Brain pericyte (primary cell): Measurements from ENCODE around the gene IFITM1.
"Not testable (repeated sequence)": the region's sequence is repeated elsewhere in the genome, so short reads cannot be mapped to it uniquely, and the experiment has no call there.

ENCODE experiments used
- DNase-seq: peaks from one replicate; pipeline ENCODE4 v3.0.0-alpha.2; 2012; ENCODE audit warnings: low read depth, low spot score

IFITM1 gene

DNA sequence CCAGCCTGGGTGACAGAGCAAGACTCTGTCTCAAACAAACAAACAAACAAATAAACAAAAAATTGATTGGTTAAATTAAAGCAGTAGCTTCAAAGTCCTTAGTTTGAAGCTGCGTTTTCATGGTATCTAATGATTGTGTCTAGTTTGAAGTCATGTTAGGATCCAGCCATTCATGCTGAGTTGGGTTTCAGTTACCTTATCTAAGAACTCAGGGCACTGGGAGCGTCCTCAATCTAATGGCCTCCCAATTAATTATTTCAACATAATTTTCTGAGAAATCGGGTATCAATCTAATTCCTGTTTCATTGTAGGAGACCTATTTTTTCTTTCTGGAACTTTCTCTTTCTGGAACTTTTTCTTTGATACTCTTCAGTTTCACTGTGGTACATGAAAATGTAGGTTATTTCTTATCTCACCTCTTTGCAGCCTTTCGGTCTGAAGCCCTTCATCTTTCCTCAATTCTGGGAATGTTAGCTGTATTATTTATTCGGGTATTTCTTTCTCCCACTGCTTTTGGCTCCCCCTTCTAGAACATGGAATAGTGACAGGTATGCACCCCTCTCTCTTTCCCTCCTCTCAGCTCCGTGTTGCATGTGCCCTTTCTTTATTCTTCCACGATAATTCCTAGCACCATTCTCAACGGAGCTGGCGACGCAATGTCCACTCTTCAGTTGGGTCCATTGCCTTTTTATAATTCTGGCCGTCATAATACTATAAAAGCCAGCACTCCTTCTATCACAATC lies 31.2 kb downstream of the IFITM1 start:
- no peak for DNase-seq

- no peak for DNase-seq
Measured at GRCh38 chr11:346529-346928, 32.7 kb downstream of the IFITM1 start.

DNA sequence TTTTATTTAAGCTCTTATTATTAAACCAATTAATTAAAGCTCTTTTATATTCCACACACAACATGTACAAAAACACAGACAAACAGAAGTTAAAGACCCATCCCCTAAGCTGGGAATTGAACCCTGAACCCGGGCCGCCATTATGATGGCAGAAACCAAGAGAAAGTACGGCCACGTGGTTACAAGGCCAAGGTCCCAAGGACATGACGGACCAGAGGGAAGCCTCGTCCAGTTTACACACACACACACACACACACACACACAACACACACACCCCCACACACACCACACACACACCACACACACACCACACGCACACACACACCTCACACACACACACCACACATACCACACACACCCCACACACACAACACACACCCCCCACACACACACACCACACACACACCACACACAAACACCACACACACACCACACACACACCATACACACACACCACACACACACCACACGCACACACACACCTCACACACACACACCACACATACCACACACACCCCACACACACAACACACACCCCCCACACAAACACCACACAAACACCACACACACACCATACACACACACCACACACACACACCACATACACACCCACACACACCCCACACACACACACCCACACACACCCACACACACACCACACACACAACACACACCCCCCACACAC lies 35.6 kb downstream of the IFITM1 start:
- DNase-seq, result not testable (repeated sequence)

DNA sequence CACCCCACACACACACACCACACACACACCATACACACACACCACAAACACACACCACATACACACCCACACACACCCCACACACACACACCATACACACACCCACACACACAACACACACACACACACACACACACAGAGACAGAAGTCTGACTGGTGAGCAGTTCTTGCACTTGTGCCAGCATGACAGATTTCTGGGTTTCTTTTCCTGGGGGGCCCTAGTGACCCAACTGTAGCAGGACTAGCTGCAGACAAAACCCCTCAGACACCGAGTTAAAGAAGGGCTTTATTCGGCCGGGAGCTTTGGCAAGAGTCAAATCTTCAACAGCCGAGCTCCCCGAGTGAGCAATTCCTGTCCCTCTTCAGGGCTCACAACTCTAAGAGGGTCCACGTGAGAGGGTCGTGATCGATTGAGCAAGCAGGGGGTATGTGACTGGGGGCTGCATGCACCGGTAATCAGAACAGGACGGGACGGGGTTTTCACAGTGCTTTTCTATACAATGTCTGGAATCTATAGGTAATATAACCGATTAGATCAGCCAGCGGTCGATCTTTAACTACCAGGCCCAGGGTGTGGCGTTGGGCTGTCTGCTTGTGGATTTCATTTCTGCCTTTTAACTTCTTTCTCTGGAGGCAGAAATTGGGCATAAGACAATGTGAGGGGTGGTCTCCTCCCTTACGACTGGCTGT lies 36.3 kb downstream of the IFITM1 start:
- not testable (repeated sequence) for DNase-seq

- no peak for DNase-seq
Measured at GRCh38 chr11:350723-351255, 36.9 kb downstream of the IFITM1 start.

- DNase-seq, result no peak
Measured at GRCh38 chr11:351411-351810, 37.6 kb downstream of the IFITM1 start.

DNA sequence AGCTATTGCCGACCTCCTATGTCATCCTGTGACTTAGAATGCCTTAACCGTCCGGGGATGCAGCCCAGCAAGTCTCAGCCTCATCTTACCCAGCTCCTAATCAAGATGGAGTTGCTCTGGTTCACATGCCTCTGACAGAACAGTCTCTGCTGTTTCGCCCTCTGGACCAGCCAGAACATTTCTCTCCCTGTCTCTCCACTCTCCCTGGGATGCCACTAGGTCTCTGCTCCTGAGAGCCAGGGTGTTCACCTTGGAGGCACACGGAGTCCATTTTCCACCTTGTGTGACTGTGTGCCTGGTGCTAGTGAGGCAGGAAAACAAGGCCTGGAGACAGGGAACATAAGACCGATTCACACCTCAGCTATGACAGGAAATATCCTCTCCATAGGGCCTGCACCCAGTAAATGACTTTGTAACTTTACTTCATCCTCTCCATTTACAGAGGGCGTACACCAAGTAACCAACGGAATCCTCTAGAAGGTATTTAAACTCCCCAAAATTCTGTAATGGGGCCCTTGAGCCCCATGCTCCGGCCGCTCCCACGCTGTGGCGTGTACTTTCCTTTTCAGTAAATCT lies 38.7 kb downstream of the IFITM1 start:
- DNase-seq, result no peak

DNA sequence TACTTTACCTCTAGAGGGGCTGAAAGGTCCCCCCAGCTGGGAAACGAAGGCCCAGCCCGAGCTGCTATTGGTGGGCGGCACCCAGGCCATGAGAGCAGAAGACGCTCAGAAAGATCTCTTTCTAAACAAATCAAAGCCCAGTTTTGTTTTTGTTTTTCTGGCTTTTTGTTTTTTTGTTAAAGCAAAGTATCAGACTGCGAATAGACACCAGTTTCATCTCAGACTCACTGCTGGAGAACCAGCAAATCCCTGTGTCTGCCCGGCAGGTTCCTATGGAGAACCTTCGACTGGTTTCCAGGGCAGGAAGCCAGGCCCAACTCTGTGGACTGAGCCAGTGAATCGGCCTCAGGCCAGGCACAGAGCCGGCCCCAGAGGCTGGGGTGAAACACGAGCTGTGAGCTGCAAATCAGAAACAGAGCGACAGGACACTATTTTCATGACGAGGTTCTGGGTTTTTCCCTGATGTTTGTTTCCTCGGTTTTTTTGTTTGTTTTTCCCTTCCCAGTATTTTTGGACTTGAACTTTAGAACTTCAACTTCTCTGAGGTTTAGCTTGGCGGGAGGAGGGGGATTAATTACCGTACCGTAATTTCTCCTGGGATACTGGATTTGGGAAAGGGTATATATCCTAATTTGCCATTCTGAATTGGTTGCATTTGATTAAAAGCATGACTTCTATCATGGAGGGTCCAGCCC lies 39.5 kb downstream of the IFITM1 start:
- peak; percentile 80 for DNase-seq

DNA sequence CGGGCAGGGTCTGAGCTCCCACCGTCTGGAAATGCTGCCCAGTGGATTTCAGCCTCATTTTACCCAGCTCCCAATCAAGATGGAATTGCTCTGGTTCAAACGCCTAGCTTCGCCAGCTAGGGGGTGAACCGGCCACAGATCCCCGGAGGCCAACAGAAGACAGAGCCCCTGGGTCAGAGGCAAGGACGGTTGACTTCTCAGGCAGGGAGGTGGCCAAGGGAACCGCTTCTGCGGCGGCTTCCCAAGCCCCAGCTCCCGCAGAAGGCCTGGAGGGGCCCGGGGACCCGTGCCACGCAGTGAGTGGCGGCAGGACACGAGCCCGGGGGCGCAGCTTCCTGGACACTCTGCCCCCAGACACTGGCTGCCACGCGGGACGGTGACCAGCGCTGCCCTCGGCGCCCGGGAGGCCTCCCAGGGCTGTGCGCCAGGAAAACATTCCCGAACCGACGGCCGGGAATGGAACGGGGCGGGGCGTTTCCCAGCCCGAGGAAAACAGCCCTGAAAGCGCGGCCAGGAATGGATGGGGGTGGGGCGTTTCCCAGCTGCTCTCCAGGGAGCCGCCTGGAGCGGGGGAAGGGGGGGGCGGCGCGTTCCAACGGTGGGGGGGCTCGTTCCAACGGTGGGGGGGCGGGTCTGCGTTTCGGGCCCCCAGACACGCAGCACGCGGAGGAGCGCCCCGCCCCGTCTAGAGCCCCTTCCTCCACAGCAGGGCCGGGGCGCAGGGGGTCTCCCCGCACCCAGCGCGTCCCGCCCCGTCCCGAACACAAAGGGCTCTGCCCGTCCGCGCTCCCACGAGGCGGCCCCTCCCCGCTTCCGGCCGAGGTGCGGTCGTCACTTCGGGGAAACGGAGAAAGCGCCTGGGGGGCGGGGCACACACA lies 42.0 kb downstream of the IFITM1 start:
- DNase-seq, result peak; percentile 91

GRCh38 chr11:356610-357009 lies 42.8 kb downstream of the IFITM1 start:
- DNase-seq, result no peak

GRCh38 chr11:357582-357981 lies 43.7 kb downstream of the IFITM1 start:
- no peak for DNase-seq

- DNase-seq, result no peak
Measured at GRCh38 chr11:358129-358800, 44.4 kb downstream of the IFITM1 start.

DNA sequence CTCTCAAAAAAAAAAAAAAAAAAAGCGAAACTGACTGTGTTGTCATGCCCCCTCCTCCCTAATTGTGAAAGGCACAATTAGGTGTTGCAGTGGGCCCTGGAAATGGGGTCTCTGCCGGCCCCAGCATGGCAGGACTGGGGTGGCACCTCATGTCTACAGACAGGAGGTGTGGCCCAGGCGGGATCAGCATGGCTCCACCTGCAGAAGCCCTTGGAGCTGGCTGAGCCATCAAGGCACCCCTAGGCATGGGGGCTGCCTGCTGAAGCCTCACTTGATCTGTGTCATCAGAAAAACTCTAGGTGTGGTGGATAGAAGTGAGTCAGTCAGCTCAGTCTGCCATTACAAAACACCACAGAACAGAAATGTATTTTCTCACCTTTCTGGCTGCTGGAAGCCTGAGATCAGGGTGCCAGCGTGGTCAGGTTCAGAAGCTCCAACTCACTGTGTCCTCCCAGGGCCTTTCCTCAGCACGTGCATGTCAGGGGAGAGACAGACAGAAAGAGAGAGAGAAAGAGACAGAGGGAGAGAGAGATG lies 45.4 kb downstream of the IFITM1 start:
- no peak for DNase-seq

DNA sequence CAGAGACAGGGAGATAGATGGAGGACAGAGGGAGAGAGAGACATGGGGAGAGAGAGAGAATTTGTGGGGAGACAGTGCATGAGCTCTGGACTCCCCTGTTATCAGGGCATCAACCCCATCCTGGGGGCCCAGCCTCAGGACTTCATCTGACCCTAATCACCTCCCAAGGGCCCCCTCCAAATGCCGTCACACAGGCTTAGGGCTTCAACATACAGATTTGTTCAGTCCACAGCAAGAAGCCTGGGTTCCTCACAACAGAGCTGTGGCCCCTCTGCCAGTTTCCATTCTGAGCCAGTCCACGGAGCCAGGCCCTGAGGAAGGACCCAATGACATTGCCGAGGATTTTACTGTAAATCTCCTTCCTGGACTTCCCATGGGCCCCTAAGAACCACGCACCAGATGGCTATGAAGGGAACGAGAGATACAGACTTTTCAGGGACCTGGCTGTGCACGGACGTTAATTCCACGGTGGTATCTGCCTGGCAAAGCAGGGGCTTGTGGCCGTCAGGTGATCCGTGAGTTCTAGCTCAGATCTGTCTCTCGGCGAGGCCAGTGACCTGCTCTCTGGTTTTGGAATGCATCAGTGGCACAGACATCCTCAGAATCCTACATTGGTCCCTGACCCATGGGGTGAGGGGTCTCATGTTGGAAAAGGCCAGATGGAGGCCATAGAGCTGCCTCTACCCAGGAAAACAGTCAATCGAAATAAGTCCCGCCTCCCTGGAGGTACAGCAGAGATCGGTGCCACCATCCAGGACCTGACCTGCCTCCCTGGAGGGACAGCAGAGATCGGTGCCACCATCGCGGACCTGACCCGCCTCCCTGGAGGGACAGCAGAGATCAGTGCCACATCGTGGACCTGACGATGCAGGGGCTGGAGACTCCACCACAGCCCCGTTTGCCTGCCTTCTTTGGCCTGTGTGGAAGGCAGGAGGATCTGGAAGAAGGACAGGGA lies 46.8 kb downstream of the IFITM1 start:
- no peak for DNase-seq

GRCh38 chr11:362642-363442 lies 49.0 kb downstream of the IFITM1 start:
- DNase-seq, result no peak

DNA sequence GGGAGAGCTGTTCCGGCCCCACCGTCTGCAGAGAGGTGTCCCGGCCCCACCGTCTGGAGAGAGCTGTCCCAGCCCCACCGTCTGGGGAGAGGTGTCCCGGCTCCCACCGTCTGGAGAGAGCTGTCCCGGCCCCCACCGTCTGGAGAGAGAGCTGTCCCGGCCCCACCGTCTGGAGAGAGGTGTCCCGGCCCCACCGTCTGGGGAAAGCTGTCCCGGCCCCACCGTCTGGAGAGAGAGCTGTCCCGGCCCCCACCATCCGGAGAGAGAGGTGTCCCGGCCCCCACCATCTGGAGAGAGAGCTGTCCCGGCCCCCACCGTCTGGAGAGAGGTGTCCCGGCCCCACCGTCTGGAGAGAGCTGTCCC lies 49.6 kb downstream of the IFITM1 start:
- DNase-seq, result not testable (repeated sequence)

GRCh38 chr11:363948-364761 lies 50.3 kb downstream of the IFITM1 start:
- DNase-seq, result no peak
